Measurements from ENCODE around the gene ASXL3.

The ASXL3 gene

GRCh38 chr18:33699372-33699771, 121.4 kb downstream of the ASXL3 start:
- H3K36me3 ChIP-seq (ENCODE audit: insufficient read depth, low read length): no peaks in the 10 kb centered on the region
- no peak overlapping the region for H3K4me3 ChIP-seq (ENCODE audit: low read length)
- no peaks in the 10 kb centered on the region for H3K4me1 ChIP-seq (ENCODE audit: control insufficient read depth, insufficient read depth, low read length)
- no peaks in the 10 kb centered on the region for H3K27me3 ChIP-seq (ENCODE audit: control insufficient read depth, insufficient read depth, low read length)
- H3K9ac ChIP-seq (ENCODE audit: low read depth, low read length): no peak overlapping the region
- no peak overlapping the region for H3K4me2 ChIP-seq (ENCODE audit: low read length)
- H3K9me3 ChIP-seq (replicated peaks; ENCODE audit: low read length): no peaks in the 10 kb centered on the region

- Histone ChIP-seq H3K9ac (ENCODE audit: low read depth, low read length) (no peak overlapping the region), H3K27me3 (ENCODE audit: control insufficient read depth, insufficient read depth, low read length) (no peaks in the 10 kb centered on the region), H3K4me2 (ENCODE audit: low read length) (no peak overlapping the region), H3K4me1 (ENCODE audit: control insufficient read depth, insufficient read depth, low read length) (no peaks in the 10 kb centered on the region), H3K4me3 (ENCODE audit: low read length) (no peak overlapping the region), H3K9me3 (replicated peaks; ENCODE audit: low read length) (no peaks in the 10 kb centered on the region), H3K36me3 (ENCODE audit: insufficient read depth, low read length) (no peaks in the 10 kb centered on the region)
These were observed 122.5 kb downstream of the ASXL3 start for GRCh38 chr18:33700513-33700976.

- Histone ChIP-seq H3K4me2 (ENCODE audit: low read length) (no peak overlapping the region), H3K4me1 (ENCODE audit: control insufficient read depth, insufficient read depth, low read length) (no peaks in the 10 kb centered on the region), H3K9me3 (replicated peaks; ENCODE audit: low read length) (no peaks in the 10 kb centered on the region), H3K27me3 (ENCODE audit: control insufficient read depth, insufficient read depth, low read length) (no peaks in the 10 kb centered on the region), H3K9ac (ENCODE audit: low read depth, low read length) (no peak overlapping the region), H3K4me3 (ENCODE audit: low read length) (no peak overlapping the region), H3K36me3 (ENCODE audit: insufficient read depth, low read length) (no peaks in the 10 kb centered on the region)
These were observed 124.6 kb downstream of the ASXL3 start for GRCh38 chr18:33702625-33703024.

GRCh38 chr18:33706391-33706790, 128.4 kb downstream of the ASXL3 start:
- H3K36me3 ChIP-seq (ENCODE audit: insufficient read depth, low read length): no peaks in the 10 kb centered on the region
- no peaks in the 10 kb centered on the region for H3K9me3 ChIP-seq (replicated peaks; ENCODE audit: low read length)
- no peak overlapping the region for H3K9ac ChIP-seq (ENCODE audit: low read depth, low read length)
- no peaks in the 10 kb centered on the region for H3K27me3 ChIP-seq (ENCODE audit: control insufficient read depth, insufficient read depth, low read length)
- no peak overlapping the region for H3K4me2 ChIP-seq (ENCODE audit: low read length)
- no peaks in the 10 kb centered on the region for H3K4me1 ChIP-seq (ENCODE audit: control insufficient read depth, insufficient read depth, low read length)
- no peak overlapping the region for H3K4me3 ChIP-seq (ENCODE audit: low read length)

GRCh38 chr18:33708876-33709275, 130.9 kb downstream of the ASXL3 start:
- H3K4me2 ChIP-seq (ENCODE audit: low read length): no peak overlapping the region
- H3K27me3 ChIP-seq (ENCODE audit: control insufficient read depth, insufficient read depth, low read length): no peaks in the 10 kb centered on the region
- H3K9ac ChIP-seq (ENCODE audit: low read depth, low read length): no peak overlapping the region
- H3K9me3 ChIP-seq (replicated peaks; ENCODE audit: low read length): no peaks in the 10 kb centered on the region
- H3K4me1 ChIP-seq (ENCODE audit: control insufficient read depth, insufficient read depth, low read length): no peaks in the 10 kb centered on the region
- no peak overlapping the region for H3K4me3 ChIP-seq (ENCODE audit: low read length)
- H3K36me3 ChIP-seq (ENCODE audit: insufficient read depth, low read length): no peaks in the 10 kb centered on the region

GRCh38 chr18:33710269-33710668, 132.2 kb downstream of the ASXL3 start:
- no peaks in the 10 kb centered on the region for H3K27me3 ChIP-seq (ENCODE audit: control insufficient read depth, insufficient read depth, low read length)
- no peaks in the 10 kb centered on the region for H3K36me3 ChIP-seq (ENCODE audit: insufficient read depth, low read length)
- H3K4me1 ChIP-seq (ENCODE audit: control insufficient read depth, insufficient read depth, low read length): no peaks in the 10 kb centered on the region
- no peak overlapping the region for H3K9ac ChIP-seq (ENCODE audit: low read depth, low read length)
- H3K4me2 ChIP-seq (ENCODE audit: low read length): no peak overlapping the region
- no peaks in the 10 kb centered on the region for H3K9me3 ChIP-seq (replicated peaks; ENCODE audit: low read length)
- H3K4me3 ChIP-seq (ENCODE audit: low read length): no peak overlapping the region

- no peaks in the 10 kb centered on the region for H3K4me1 ChIP-seq (ENCODE audit: control insufficient read depth, insufficient read depth, low read length)
- no peak overlapping the region for H3K9ac ChIP-seq (ENCODE audit: low read depth, low read length)
- H3K4me3 ChIP-seq (ENCODE audit: low read length): no peak overlapping the region
- no peaks in the 10 kb centered on the region for H3K9me3 ChIP-seq (replicated peaks; ENCODE audit: low read length)
- no peak overlapping the region for H3K4me2 ChIP-seq (ENCODE audit: low read length)
- no peaks in the 10 kb centered on the region for H3K36me3 ChIP-seq (ENCODE audit: insufficient read depth, low read length)
- no peaks in the 10 kb centered on the region for H3K27me3 ChIP-seq (ENCODE audit: control insufficient read depth, insufficient read depth, low read length)
These were observed 133.5 kb downstream of the ASXL3 start for GRCh38 chr18:33711514-33711913.

GRCh38 chr18:33712719-33713118, 134.7 kb downstream of the ASXL3 start:
- no peaks in the 10 kb centered on the region for H3K9me3 ChIP-seq (replicated peaks; ENCODE audit: low read length)
- H3K4me2 ChIP-seq (ENCODE audit: low read length): no peak overlapping the region
- no peaks in the 10 kb centered on the region for H3K36me3 ChIP-seq (ENCODE audit: insufficient read depth, low read length)
- H3K9ac ChIP-seq (ENCODE audit: low read depth, low read length): no peak overlapping the region
- no peak overlapping the region for H3K4me3 ChIP-seq (ENCODE audit: low read length)
- H3K4me1 ChIP-seq (ENCODE audit: control insufficient read depth, insufficient read depth, low read length): no peaks in the 10 kb centered on the region
- no peaks in the 10 kb centered on the region for H3K27me3 ChIP-seq (ENCODE audit: control insufficient read depth, insufficient read depth, low read length)

GRCh38 chr18:33716061-33716683, 138.2 kb downstream of the ASXL3 start:
- no peaks in the 10 kb centered on the region for H3K27me3 ChIP-seq (ENCODE audit: control insufficient read depth, insufficient read depth, low read length)
- H3K4me3 ChIP-seq (ENCODE audit: low read length): no peak overlapping the region
- H3K4me1 ChIP-seq (ENCODE audit: control insufficient read depth, insufficient read depth, low read length): peaks cover 3% of the 10 kb centered on the region
- no peaks in the 10 kb centered on the region for H3K36me3 ChIP-seq (ENCODE audit: insufficient read depth, low read length)
- H3K9me3 ChIP-seq (replicated peaks; ENCODE audit: low read length): no peaks in the 10 kb centered on the region
- H3K4me2 ChIP-seq (ENCODE audit: low read length): no peak overlapping the region
- no peak overlapping the region for H3K9ac ChIP-seq (ENCODE audit: low read depth, low read length)

GRCh38 chr18:33717339-33717738, 139.3 kb downstream of the ASXL3 start:
- no peaks in the 10 kb centered on the region for H3K9me3 ChIP-seq (replicated peaks; ENCODE audit: low read length)
- no peak overlapping the region for H3K4me3 ChIP-seq (ENCODE audit: low read length)
- peaks cover 3% of the 10 kb centered on the region for H3K4me1 ChIP-seq (ENCODE audit: control insufficient read depth, insufficient read depth, low read length)
- no peak overlapping the region for H3K9ac ChIP-seq (ENCODE audit: low read depth, low read length)
- no peak overlapping the region for H3K4me2 ChIP-seq (ENCODE audit: low read length)
- H3K27me3 ChIP-seq (ENCODE audit: control insufficient read depth, insufficient read depth, low read length): no peaks in the 10 kb centered on the region
- H3K36me3 ChIP-seq (ENCODE audit: insufficient read depth, low read length): no peaks in the 10 kb centered on the region

- Histone ChIP-seq H3K27me3 (ENCODE audit: control insufficient read depth, insufficient read depth, low read length) (no peaks in the 10 kb centered on the region), H3K36me3 (ENCODE audit: insufficient read depth, low read length) (no peaks in the 10 kb centered on the region), H3K4me3 (ENCODE audit: low read length) (no peak overlapping the region), H3K9me3 (replicated peaks; ENCODE audit: low read length) (no peaks in the 10 kb centered on the region), H3K4me2 (ENCODE audit: low read length) (no peak overlapping the region), H3K9ac (ENCODE audit: low read depth, low read length) (no peak overlapping the region), H3K4me1 (ENCODE audit: control insufficient read depth, insufficient read depth, low read length) (peaks cover 3% of the 10 kb centered on the region)
These were observed 142.1 kb downstream of the ASXL3 start for GRCh38 chr18:33720133-33720532.

GRCh38 chr18:33729556-33729955, 151.5 kb downstream of the ASXL3 start:
- peaks cover 15% of the 10 kb centered on the region for H3K27me3 ChIP-seq (ENCODE audit: control insufficient read depth, insufficient read depth, low read length)
- H3K9ac ChIP-seq (ENCODE audit: low read depth, low read length): no peak overlapping the region
- H3K36me3 ChIP-seq (ENCODE audit: insufficient read depth, low read length): no peaks in the 10 kb centered on the region
- no peaks in the 10 kb centered on the region for H3K4me1 ChIP-seq (ENCODE audit: control insufficient read depth, insufficient read depth, low read length)
- no peak overlapping the region for H3K4me2 ChIP-seq (ENCODE audit: low read length)
- no peaks in the 10 kb centered on the region for H3K9me3 ChIP-seq (replicated peaks; ENCODE audit: low read length)
- H3K4me3 ChIP-seq (ENCODE audit: low read length): no peak overlapping the region

Data from skeletal muscle satellite cell (primary cell).